Loucy (cell line): Measurements from ENCODE around the gene GPR153.

ENCODE experiments used
- H2AFZ ChIP-seq: fragments of 200-600 bp; sonication (generic); 2 replicates; pipeline ENCODE4 v1.6.0; 2016; ENCODE audit warnings: antibody characterized with exemption, mild to moderate bottlenecking, low read length, moderate library complexity
- H3F3A ChIP-seq: fragments of 200-600 bp; 2 replicates; pipeline ENCODE4 v1.6.0; 2016; ENCODE audit warnings: antibody characterized with exemption, low read depth, mild to moderate bottlenecking
- H3K27me3 ChIP-seq: fragments of 200-600 bp; sonication (generic); 2 replicates; pipeline ENCODE4 v1.6.1; 2014; ENCODE audit warnings: low read length, mild to moderate bottlenecking; ENCODE audit not compliant: insufficient read depth, poor library complexity, severe bottlenecking
- H3K36me3 ChIP-seq: fragments of 200-600 bp; sonication (generic); 2 replicates; pipeline ENCODE4 v1.6.1; 2016; ENCODE audit warnings: low read length; ENCODE audit not compliant: insufficient read depth
- H3K4me1 ChIP-seq: fragments of 200-600 bp; sonication (generic); 2 replicates; pipeline ENCODE4 v1.5.1; 2014; ENCODE audit warnings: low read length, mild to moderate bottlenecking; ENCODE audit not compliant: insufficient read depth, poor library complexity, severe bottlenecking
- H3K4me2 ChIP-seq: fragments of 200-600 bp; sonication (generic); 2 replicates; pipeline ENCODE4 v1.6.0; 2014; ENCODE audit warnings: antibody characterized with exemption, low read length, low read depth, mild to moderate bottlenecking; ENCODE audit not compliant: poor library complexity, severe bottlenecking
- H3K4me3 ChIP-seq: fragments of 200-600 bp; sonication (generic); 2 replicates; pipeline ENCODE4 v1.5.1; 2014; ENCODE audit warnings: low read length, mild to moderate bottlenecking, mixed read lengths; ENCODE audit not compliant: poor library complexity, severe bottlenecking
- H3K79me2 ChIP-seq: fragments of 200-600 bp; sonication (generic); 2 replicates; pipeline ENCODE4 v1.6.1; 2014; ENCODE audit warnings: low read length; ENCODE audit not compliant: insufficient read depth
- H3K9ac ChIP-seq: fragments of 200-600 bp; sonication (generic); 2 replicates; pipeline ENCODE4 v1.6.0; 2014; ENCODE audit warnings: mild to moderate bottlenecking, low read depth, low read length, moderate library complexity; ENCODE audit not compliant: poor library complexity, severe bottlenecking
- H3K9me2 ChIP-seq: fragments of 200-600 bp; sonication (generic); replicated peaks from 2 replicates; pipeline ENCODE4 v1.6.1; 2016; ENCODE audit warnings: low read depth, low read length, mixed read lengths
- H3K9me3 ChIP-seq: fragments of 200-600 bp; sonication (generic); 2 replicates; pipeline ENCODE4 v1.6.1; 2014; ENCODE audit warnings: mild to moderate bottlenecking, antibody characterized with exemption, low read length, low read depth; ENCODE audit not compliant: insufficient read depth
- H4K20me1 ChIP-seq: fragments of 200-600 bp; sonication (generic); 2 replicates; pipeline ENCODE4 v1.6.0; 2014; ENCODE audit warnings: antibody characterized with exemption, low read length, mild to moderate bottlenecking; ENCODE audit not compliant: insufficient read depth, poor library complexity, severe bottlenecking
- EZH2phosphoT487 ChIP-seq: fragments of 200-600 bp; IDR thresholded peaks from 2 replicates; pipeline ENCODE4 v1.6.1; 2018; ENCODE audit warnings: antibody characterized with exemption, mild to moderate bottlenecking, moderate library complexity, borderline replicate concordance
- TF ChIP-seq, protein P1 (sequence below): fragments of 200-600 bp; sonication (generic); conservative IDR thresholded peaks from 2 replicates; pipeline ENCODE4 v1.5.1; 2014; ENCODE audit warnings: mild to moderate bottlenecking, antibody characterized with exemption, low read length

GPR153 gene

DNA sequence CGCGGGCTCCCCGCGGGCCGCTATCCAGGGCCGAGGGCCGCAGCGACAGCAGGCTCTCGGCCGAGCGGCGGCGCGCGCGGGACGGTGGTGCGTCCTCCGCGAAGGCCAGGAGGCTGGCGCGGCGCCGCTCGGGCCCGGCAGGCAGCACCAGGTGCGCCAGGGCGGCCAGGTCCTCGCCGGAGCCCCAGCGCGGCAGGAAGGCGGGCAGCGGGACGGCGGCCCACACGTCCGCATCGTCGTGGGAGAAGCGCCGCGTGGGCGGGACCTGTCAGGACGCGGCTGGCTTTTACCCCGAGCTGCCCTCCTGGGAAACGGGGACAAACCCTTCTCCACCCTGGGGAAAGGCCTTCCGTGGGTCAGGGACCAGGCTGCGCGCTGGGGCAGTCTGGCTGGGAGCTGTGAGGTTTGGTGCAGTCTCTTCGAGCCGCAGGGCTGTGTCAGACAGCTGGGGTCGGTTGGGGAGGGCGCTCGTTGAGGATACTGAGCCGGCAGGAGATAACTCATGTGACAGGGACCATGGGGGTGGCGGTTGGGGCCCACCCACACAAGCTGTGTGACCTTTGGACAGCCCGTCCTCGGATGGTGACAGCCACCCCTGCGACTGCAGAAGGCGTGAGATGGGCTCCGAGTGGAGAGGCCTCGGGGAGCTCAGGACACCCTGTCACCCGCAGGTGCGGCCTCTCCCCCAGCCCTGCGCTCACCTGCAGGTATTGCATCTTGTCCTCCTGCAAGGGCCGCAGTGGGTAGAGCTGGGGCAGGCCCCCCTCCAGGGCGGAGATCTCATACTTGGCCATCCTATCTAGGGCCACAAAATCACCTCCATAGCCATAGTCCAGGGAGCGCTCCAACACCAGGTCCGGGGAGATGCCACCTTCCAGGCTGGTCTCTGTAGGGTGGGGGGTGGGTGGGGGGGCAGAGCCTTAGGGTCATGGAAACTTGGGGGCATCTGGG, 10.9 kb downstream of the GPR153 start:
- no peak overlapping the region for H2AFZ ChIP-seq
- no peaks in the 10 kb centered on the region for H3K4me1 ChIP-seq
- TF ChIP-seq, protein P1, sequence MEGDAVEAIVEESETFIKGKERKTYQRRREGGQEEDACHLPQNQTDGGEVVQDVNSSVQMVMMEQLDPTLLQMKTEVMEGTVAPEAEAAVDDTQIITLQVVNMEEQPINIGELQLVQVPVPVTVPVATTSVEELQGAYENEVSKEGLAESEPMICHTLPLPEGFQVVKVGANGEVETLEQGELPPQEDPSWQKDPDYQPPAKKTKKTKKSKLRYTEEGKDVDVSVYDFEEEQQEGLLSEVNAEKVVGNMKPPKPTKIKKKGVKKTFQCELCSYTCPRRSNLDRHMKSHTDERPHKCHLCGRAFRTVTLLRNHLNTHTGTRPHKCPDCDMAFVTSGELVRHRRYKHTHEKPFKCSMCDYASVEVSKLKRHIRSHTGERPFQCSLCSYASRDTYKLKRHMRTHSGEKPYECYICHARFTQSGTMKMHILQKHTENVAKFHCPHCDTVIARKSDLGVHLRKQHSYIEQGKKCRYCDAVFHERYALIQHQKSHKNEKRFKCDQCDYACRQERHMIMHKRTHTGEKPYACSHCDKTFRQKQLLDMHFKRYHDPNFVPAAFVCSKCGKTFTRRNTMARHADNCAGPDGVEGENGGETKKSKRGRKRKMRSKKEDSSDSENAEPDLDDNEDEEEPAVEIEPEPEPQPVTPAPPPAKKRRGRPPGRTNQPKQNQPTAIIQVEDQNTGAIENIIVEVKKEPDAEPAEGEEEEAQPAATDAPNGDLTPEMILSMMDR: no peak
- no peak for TF ChIP-seq EZH2phosphoT487
- H3K36me3 ChIP-seq: no peaks in the 10 kb centered on the region
- H4K20me1 ChIP-seq: no peaks in the 10 kb centered on the region
- no peaks in the 10 kb centered on the region for H3K9me3 ChIP-seq
- H3K4me3 ChIP-seq: no peak overlapping the region
- no peak overlapping the region for H3K4me2 ChIP-seq
- H3K9me2 ChIP-seq: no peaks in the 10 kb centered on the region
- H3K9ac ChIP-seq: no peak overlapping the region
- H3F3A ChIP-seq: no peaks in the 10 kb centered on the region
- H3K79me2 ChIP-seq: no peaks in the 10 kb centered on the region
- H3K27me3 ChIP-seq: no peaks in the 10 kb centered on the region

DNA sequence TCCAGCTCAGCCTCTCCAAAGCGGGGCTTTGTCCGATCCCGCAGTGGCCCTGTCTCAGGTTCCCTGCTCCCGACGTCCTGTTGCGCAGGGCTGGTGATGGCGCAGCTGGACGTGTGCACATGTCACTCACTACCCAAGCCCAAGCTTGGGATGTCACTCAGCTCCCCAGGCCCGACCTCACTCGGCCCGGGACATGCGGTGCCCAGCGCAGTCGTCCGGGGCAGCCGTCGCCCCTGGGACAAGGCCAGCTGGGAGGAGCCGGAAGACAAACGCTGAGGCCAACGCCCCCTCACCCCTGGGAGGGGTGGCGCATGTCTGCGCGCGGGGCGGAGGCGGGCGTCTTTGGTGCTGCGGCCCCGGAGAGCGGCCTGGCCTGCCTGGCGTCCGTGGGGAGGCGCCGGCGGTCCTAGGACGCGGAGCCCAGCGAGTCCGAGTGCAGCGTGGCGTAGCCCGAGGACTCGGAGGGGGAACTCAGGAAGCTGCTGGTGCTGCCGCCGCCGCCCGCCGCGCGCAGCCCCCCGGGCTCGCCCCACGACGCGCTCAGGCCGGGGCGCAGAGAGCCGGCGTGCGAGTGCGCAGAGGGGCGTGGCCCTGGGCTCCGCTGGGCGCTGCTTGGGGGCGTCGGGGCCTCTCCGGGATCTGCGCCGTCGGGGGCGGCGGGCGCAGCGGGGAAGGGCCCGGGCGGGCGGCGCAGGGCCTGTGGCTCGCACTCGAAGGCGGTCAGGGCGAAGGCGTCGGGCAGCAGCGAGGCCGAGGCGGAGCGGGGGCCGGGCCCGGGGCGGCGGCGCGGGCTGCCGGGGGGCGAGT, 11.8 kb downstream of the GPR153 start:
- Histone ChIP-seq H3K9ac (no peak overlapping the region), H3F3A (no peaks in the 10 kb centered on the region), H3K4me1 (no peaks in the 10 kb centered on the region), H3K9me2 (no peaks in the 10 kb centered on the region), H4K20me1 (no peaks in the 10 kb centered on the region), H2AFZ (no peak overlapping the region), H3K4me3 (no peak overlapping the region), H3K27me3 (no peaks in the 10 kb centered on the region), H3K79me2 (no peaks in the 10 kb centered on the region), H3K36me3 (no peaks in the 10 kb centered on the region), H3K9me3 (no peaks in the 10 kb centered on the region), H3K4me2 (no peak overlapping the region)
- TF ChIP-seq, protein P1: no peak
- TF ChIP-seq EZH2phosphoT487: no peak

DNA sequence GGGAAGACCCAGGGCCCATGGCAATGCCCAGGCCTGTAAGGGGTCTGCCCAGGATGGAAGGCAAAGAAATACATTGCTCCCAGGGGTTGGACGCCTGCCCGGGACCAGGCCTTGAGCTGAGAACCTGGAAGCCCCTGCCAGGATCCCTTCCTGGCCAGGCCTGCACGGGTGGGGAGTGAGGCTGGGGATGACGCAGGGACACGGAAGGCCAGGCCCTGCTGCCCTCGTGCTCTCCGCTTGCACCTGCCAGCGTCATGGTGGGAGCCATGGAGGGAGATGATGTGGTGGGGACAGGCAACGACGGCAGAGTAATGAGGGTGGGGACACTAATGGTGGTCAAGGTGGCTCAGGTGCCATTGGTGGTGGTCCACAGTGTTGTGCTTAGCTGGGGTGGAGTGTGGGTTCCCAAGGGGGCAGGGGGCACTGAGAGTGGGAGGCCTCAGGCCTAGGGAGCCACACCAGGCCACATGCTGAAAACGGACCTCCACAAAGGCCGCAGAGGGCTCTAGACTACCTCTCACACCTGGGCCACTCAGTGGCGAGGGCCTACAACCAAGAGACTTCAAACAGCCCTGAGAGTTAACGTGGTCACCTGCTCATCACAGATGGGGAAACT, 12.6 kb downstream of the GPR153 start:
- Histone ChIP-seq H4K20me1 (no peaks in the 10 kb centered on the region), H3K9me2 (no peaks in the 10 kb centered on the region), H2AFZ (no peak overlapping the region), H3K4me1 (no peaks in the 10 kb centered on the region), H3K36me3 (no peaks in the 10 kb centered on the region), H3K9ac (no peak overlapping the region), H3K27me3 (no peaks in the 10 kb centered on the region), H3K4me2 (no peak overlapping the region), H3K79me2 (no peaks in the 10 kb centered on the region), H3K9me3 (no peaks in the 10 kb centered on the region), H3F3A (no peaks in the 10 kb centered on the region), H3K4me3 (no peak overlapping the region)
- TF ChIP-seq, protein P1: no peak
- TF ChIP-seq EZH2phosphoT487: no peak
